GM18873 (cell line): ENCODE results near the gene LYRM1.

Experiments used
- ATAC-seq: cut with Tn5 transposase; IDR thresholded peaks from one replicate; pipeline ENCODE4 v1.9.1; 2021; ENCODE audit warnings: mild to moderate bottlenecking, moderate library complexity, moderate number of reproducible peaks; ENCODE audit not compliant: unreplicated experiment, low FRiP score

The LYRM1 gene

DNA sequence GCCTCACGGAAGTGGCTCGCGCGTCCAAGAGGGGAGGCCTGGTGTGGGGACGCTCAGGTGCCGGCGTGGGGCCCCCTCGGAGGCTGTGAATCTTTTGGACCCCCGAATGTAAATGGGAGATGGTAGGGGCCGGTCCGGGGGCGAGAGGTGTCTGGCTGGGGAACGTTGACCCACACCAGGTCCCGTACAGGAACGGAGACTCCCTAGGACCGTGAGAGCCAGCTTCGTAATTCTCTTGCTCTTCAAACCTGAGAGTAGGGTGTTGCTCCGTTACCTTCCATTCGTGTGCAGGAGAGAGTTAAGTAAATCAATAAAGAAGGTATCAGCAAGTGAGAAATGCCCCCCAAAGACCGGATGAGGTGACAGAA, 481 bp downstream of the LYRM1 start:
- no peak for ATAC-seq

GRCh38 chr16:20901436-20902112, 1.0 kb downstream of the LYRM1 start:
- ATAC-seq = no peak

GRCh38 chr16:20902426-20902825, 1.9 kb downstream of the LYRM1 start:
- no peak for ATAC-seq

GRCh38 chr16:20903116-20903898, 2.7 kb downstream of the LYRM1 start:
- ATAC-seq = no peak

DNA sequence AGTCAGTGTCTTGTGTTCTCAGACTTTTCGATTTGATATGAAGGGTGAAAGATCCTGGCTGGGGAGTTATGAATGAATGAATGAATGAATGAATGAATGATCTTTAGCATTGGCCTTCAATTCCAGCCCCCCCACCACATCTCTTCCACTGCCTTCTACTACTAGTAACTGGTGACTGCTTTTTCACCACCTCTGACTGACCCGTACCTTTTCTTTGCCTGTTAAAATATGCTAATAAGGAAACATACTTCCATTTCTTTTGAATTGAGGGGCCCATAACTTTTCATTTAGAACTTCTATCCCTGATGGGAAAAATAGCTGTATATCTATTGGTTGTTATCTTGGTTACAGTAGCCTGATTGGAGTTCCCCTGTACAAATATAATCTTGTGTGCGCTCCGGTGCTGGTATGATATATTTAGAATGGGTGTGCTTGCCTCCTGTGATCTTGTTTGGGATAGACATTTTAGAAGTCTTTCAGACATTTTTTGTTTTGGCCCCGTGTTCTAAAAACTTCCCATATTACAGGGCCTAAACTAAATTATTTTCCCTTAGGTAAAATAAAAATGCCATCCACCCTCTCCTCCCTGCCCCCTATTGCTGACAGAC, 3.4 kb downstream of the LYRM1 start:
- ATAC-seq = no peak

DNA sequence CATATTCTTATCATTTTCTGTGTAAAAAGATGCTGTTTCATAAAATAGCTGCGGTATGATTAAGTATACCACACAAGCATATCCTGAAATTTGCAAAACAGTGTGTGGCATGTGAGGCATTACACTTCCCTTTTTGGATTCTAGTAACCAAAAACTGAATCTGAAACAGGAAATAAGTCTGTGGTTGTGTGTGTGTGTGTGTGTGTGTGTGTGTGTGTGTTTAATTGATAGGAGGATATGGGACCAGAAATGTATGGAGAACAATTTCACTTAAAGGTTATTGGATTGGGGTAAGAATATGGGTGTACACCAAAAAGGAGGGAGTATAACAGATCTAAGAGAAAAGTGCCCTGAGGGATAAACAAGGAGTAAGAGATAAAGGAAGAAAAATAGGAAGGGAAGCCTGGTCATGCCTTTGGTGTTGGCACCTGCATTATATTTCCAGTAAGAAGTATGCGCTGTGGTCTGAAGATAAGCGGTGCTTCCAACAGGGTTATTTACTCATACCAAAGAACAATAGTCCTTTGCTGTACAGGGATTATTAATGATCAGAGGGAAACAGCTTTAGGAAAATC, 4.0 kb downstream of the LYRM1 start:
- ATAC-seq = no peak

GRCh38 chr16:20905576-20905975, 5.0 kb downstream of the LYRM1 start:
- ATAC-seq = no peak

DNA sequence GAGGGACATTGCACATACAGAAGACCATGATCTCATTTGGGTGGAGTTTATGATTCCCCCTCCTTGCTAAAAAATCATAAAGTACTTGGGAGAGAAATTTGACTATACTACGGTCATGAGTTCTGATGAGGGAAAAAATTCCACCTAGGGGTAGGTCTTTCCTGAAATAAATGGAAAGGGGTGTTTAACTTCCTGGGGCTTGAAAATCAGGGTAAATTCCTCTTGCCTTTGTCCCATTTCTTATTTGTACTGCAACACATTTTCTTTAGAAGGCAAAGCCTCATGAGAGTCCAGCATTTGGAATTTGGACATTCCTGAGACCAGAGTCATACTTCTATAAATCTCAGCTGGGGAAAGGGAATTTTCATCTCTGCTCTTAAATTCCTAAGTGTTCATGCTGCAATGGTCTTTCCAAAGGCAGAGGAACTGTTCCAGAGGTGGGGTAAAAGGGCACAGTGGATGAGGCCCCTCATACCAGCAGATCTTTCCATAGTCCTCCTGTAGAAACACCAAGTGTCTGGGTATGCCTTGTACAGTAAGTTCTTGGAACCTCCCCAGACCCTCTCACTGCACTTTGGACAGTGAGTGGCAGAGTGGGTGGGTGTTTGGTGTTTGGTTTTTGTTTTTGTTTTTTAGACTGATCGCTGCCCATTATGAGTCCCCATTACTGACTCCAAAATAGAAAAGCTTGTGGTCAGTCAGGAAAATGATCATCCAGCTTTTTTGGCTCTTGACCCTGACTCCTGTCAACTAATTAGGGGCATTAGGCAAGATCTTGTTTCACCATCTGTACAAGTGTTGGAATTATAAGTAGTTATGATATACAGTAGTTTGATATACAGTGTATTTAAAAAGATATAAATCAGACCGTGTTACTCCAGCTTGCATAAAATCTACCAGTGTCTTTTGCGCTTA, 6.0 kb downstream of the LYRM1 start:
- ATAC-seq = no peak

DNA sequence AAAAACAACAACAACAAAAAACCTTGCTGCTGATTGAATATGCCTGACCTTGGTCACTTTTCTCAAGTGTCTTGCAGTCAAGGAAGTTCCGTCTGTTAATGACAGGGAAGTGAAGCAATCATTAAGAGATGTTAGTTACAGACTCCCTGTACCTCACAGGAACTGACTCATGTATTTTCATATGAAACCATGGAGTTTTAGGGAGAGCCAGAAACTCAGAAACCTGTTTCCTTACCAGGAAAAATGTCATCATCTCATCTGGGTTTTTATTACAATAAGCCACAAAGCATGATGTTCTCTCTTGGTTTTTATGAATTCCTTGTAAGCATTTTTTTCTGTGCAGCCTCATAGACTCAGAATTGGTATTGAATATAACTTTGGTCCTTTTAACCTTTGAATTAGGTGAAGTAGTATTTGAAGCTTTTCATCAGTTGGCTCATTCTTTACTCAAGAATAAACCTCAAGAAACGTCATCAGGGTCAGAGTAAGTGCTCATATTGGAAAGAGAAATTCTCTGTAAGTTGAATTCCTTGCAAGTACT, 10.3 kb downstream of the LYRM1 start:
- no peak for ATAC-seq

DNA sequence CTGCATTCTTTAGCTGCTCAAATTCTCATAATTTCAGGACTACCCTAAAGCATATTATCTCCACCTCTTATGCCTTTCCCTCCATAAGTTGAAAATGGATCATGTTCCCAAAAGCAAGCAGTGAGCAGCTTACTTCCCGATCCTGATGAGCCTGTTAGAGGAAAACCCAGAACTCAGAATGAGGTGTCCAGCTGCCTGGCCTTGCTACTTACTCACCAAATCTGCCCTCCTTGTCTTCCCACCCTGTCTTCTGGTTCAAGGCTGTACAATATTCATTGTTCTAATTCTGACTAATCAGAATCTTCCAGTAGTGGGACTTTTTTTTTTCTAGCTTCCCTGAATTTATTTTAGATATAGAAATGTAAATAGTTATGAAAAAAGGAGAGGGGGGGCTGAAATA, 10.8 kb downstream of the LYRM1 start:
- ATAC-seq = no peak

DNA sequence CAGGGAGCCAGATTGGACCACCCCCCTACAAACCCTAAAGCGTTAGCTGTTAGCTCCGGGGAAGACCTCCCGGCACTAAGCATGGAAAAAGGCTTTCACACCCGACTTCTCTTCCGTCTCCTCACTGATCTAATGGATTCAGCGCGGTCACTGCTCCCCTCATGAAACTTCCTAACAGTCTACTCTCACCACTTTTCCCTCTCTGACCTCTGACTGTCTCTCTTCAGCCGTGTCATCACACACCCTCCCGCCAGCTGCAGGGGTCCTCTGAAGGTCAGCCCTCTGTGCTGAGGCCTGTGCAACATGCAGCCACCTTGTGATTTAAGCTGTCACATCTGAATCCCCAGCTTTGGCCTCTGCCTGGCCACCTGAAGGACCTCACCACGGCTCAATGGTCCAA, 15.7 kb downstream of the LYRM1 start:
- no peak for ATAC-seq

- ATAC-seq = no peak
These were observed 16.4 kb downstream of the LYRM1 start for GRCh38 chr16:20916942-20917341.

DNA sequence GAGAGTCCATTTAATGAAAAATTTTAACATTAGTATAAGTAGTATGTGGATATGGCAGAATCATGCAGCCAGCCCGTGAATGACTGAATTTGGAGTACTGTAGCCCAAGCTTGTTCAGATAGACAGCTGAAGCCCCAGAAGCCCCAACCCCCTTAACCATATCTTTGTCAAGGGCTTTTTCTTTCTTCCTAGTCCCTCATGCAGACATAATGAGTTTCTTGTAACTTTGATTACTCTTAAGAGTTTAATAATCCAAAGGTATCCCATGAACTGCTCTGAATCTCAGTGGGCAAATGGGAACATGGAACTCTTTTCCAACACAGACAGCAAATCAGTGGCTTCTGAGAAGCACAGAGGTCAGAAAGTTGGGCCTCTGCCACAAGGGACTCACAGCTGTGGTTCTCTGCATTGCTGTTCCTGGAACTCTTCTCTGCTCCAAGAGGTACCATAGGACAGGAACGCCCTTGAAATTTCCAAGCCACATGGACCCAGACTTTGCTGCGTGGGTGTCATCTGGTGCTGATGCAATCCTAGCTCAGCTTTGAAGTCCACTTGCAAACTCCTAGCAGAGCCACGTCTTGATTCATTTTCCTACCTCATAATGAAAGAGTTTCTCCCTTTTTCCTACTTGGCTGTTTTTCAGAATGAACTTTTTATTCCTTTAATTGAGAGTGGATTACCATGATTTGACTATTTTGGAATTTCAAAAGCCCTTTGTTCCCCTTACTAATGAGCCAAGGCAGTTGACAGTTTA, 18.1 kb downstream of the LYRM1 start:
- ATAC-seq = no peak

DNA sequence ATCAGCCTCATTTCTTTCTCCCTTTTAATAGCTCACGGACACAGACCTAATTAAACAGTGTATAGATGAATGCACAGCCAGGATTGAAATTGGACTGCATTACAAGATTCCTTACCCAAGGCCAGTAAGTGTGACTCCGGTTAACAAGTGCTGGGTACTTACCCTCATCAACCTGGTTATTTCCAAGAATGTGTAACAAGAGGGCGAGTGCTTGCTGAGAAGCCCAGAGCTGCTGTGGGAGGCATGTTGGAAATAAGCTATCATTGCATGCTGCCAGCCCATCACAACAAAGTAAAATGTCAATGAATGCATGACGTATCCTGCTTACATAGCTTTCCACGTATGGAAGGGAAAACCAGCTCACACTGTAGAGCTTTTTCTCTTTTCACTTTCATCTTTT, 19.5 kb downstream of the LYRM1 start:
- no peak for ATAC-seq

- ATAC-seq = no peak
These were observed 20.2 kb downstream of the LYRM1 start for GRCh38 chr16:20920799-20921198.

- ATAC-seq = no peak
These were observed 23.3 kb downstream of the LYRM1 start for GRCh38 chr16:20923876-20924275.

GRCh38 chr16:20925751-20926150, 25.2 kb downstream of the LYRM1 start:
- ATAC-seq = no peak

DNA sequence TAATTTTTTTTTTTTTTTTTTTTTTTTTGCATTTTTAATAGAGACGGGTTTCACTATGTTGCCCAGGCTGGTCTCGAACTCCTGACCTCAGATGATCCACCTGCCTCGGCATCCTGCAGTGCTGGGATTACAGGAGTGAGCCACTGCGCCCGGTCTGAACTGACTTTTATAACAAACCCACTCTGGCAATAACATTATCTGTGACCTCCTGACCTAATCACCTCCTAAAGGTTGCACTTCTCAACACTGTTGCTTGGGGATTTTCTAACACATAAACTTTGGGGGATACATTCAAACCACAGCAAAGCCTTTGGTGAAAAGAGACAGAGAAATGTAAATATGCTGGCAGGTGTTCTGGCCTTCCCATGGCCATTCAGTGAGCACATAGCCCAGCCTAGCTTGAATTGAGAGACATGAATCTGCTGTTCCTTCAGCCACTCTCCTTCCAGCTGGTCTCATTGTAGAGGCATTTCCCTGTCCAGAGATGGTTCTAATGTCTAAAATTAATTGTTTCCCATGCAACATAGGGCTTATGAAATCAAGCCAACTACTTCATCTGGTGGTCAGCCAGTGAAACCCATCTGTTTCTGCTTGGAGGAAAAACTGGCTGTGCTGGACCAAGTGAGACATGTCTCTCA, 28.3 kb downstream of the LYRM1 start:
- ATAC-seq = no peak
